GM12865 (cell line): ENCODE results near the gene QKI.

Experiments used
- DNase-seq: peaks from one replicate; pipeline ENCODE4 v3.0.0; 2010; ENCODE audit warnings: low read depth
- H3K4me3 ChIP-seq: 2 replicates; pipeline ENCODE4 v1.5.1; 2011; ENCODE audit warnings: mild to moderate bottlenecking, low read depth, low read length, control low read depth
- CTCF ChIP-seq: IDR thresholded peaks from 2 replicates; pipeline ENCODE4 v1.5.1; 2011; ENCODE audit warnings: low read length, control low read depth, low read depth, inconsistent platforms; ENCODE audit not compliant: insufficient read depth; ENCODE audit errors: missing control alignments

The QKI gene

GRCh38 chr6:163414117-163414945 lies at the start of gene QKI:
TSS of gene QKI (plus strand) at chr6:163414718. CDS start at chr6:163415194, 476 bp downstream.
- peak within 1 kb of the TSS; percentile 96 for H3K4me3 ChIP-seq
- peak; percentile 88 for DNase-seq
- TF ChIP-seq CTCF, result no peak

GRCh38 chr6:163366288-163366687 lies 48.2 kb upstream of the QKI start:
- H3K4me3 ChIP-seq, result no peak overlapping the region
- TF ChIP-seq CTCF, result no peak
- DNase-seq, result no peak

- H3K4me3 ChIP-seq, result no peak overlapping the region
- DNase-seq, result no peak
- TF ChIP-seq CTCF, result no peak
Measured at GRCh38 chr6:163367497-163368183, 46.9 kb upstream of the QKI start.

GRCh38 chr6:163369141-163369540 lies 45.4 kb upstream of the QKI start:
- TF ChIP-seq CTCF, result no peak
- DNase-seq, result no peak
- no peak overlapping the region for H3K4me3 ChIP-seq

- no peak overlapping the region for H3K4me3 ChIP-seq
- no peak for TF ChIP-seq CTCF
- DNase-seq, result no peak
Measured at GRCh38 chr6:163369628-163370365, 44.7 kb upstream of the QKI start.

GRCh38 chr6:163370464-163371117 lies 43.9 kb upstream of the QKI start:
- TF ChIP-seq CTCF, result no peak

More at GRCh38 chr6:163370464-163371117, 43.9 kb upstream of the QKI start:
- H3K4me3 ChIP-seq, result no peak overlapping the region
- no peak for DNase-seq
